ENCODE data around the gene PSMC3IP. TPM values are rescaled to one million over a fixed set of nuclear protein-coding genes. Genes with fewer than 3 reads are reported as not detected.
A peak's percentile ranks its signal among the peaks of the same experiment; 100 is the strongest.
"Not testable (repeated sequence)": the region's sequence is repeated elsewhere in the genome, so short reads cannot be mapped to it uniquely, and the experiment has no call there.

PSMC3IP gene
- polyA plus RNA-seq, 1 donor (not counting 4 experiments of a cell fraction or from before 2014, with no cell fraction given): 7.7 TPM

DNA sequence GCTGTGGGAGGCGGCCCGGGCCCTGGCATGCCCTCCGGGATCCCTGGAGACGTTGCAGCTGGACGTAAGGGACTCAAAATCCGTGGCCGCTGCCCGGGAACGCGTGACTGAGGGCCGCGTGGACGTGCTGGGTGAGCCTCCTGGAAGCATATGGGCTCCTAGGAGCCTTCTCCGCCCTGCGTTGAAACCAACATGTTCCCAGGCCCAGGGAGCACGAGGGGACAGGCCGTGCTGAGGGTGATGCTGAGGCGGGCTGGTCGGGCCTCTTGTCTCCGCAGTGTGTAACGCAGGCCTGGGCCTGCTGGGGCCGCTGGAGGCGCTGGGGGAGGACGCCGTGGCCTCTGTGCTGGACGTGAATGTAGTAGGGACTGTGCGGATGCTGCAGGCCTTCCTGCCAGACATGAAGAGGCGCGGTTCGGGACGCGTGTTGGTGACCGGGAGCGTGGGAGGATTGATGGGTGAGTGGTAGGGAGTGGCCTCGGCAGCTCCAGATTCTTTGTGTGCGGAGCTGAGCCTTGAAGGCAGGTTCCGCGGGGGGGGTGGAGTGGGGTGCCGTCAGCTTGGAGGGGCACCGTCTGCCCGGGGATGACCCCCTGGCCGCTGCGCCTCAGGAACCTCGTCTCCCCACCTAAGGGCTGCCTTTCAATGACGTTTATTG lies 24.2 kb downstream of the PSMC3IP start:
- dilution Hi-C loops (cut with MboI; ENCODE audit: extremely low pct_ligation_motif_present, low sequenced_read_pairs): no loop called here
- TF ChIP-seq, protein P1, sequence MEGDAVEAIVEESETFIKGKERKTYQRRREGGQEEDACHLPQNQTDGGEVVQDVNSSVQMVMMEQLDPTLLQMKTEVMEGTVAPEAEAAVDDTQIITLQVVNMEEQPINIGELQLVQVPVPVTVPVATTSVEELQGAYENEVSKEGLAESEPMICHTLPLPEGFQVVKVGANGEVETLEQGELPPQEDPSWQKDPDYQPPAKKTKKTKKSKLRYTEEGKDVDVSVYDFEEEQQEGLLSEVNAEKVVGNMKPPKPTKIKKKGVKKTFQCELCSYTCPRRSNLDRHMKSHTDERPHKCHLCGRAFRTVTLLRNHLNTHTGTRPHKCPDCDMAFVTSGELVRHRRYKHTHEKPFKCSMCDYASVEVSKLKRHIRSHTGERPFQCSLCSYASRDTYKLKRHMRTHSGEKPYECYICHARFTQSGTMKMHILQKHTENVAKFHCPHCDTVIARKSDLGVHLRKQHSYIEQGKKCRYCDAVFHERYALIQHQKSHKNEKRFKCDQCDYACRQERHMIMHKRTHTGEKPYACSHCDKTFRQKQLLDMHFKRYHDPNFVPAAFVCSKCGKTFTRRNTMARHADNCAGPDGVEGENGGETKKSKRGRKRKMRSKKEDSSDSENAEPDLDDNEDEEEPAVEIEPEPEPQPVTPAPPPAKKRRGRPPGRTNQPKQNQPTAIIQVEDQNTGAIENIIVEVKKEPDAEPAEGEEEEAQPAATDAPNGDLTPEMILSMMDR (optimal IDR thresholded peaks at IDR 0.05 in 1 of 3, IDR thresholded peaks at IDR 0.05 in 1 of 3, conservative IDR thresholded peaks at IDR 0.05 in 1 of 3; ENCODE audit: extremely low read depth in 1 of 3, insufficient read depth in 2 of 3, low read length in 3 of 3): peak; percentile 51 to 58 (median 51)
- no peak for TF ChIP-seq EZH2 (IDR thresholded peaks at IDR 0.05; ENCODE audit: low read length)
- DNase-seq (ENCODE audit: low read depth, low spot score) (no peak), FAIRE-seq (no peak)
- Histone ChIP-seq H3K4me2 (ENCODE audit: control insufficient read depth, extremely low read depth, insufficient read depth, low read depth, low read length) (peak overlapping the region; percentile 86), H3K36me3 (ENCODE audit: control insufficient read depth in 2 of 2, extremely low read depth in 1 of 2, insufficient read depth in 2 of 2, low read length in 2 of 2) (no peaks in the 10 kb centered on the region), H2AFZ (ENCODE audit: control insufficient read depth, low read length) (peak overlapping the region; percentile 63), H3K79me2 (ENCODE audit: control insufficient read depth, insufficient read depth, low read length) (peaks cover 13% of the 10 kb centered on the region), H3K27me3 (ENCODE audit: control insufficient read depth, extremely low read depth, insufficient read depth, low read length) (no peaks in the 10 kb centered on the region), H3K9me1 (ENCODE audit: control insufficient read depth, extremely low read depth, insufficient read depth, low read length) (no peaks in the 10 kb centered on the region), H3K4me3 (ENCODE audit: control insufficient read depth in 2 of 3, extremely low read depth in 1 of 3, insufficient read depth in 2 of 3, low read depth in 1 of 3, low read length in 3 of 3) (peak overlapping the region; percentile 71 to 82 (median 80)), H3K27ac (ENCODE audit: control insufficient read depth, insufficient read depth, low read length) (peak overlapping the region; percentile 54), H3K9me3 (ENCODE audit: control insufficient read depth, low read depth, low read length) (no peaks in the 10 kb centered on the region), H3K4me1 (ENCODE audit: control insufficient read depth, extremely low read depth, insufficient read depth, low read length) (peaks cover 22% of the 10 kb centered on the region), H4K20me1 (ENCODE audit: control insufficient read depth, extremely low read depth, insufficient read depth, low read length) (no peaks in the 10 kb centered on the region), H3K9ac (ENCODE audit: control insufficient read depth, extremely low read depth, insufficient read depth, low read length) (peak overlapping the region; percentile 78)

DNA sequence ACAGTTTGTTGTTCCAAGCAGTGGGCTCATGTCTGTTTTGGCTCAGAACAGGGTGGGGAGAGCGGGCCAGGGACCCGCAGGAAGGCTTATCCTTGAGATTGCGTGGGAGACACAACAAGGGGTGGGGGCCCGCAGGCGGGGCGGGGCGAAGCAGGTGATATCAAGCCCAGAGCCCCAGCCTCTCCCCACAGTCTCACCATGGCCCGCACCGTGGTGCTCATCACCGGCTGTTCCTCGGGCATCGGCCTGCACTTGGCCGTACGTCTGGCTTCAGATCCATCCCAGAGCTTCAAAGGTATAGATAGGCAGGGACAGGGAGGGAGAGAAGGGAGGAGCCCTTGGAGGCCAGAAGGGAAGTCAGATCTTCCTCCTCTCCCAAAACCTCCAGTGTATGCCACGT lies 24.8 kb downstream of the PSMC3IP start, which contains the start of gene HSD17B1:
Gene HSD17B1, plus strand, starts transcription at position 188 of the 400 bp plus-strand sequence. Its CDS starts 11 bp downstream, at position 199.
- dilution Hi-C loops (cut with MboI; ENCODE audit: extremely low pct_ligation_motif_present, low sequenced_read_pairs); H3K9me1 ChIP-seq (ENCODE audit: control insufficient read depth, extremely low read depth, insufficient read depth, low read length); H3K9me3 ChIP-seq (ENCODE audit: control insufficient read depth, low read depth, low read length); H3K27me3 ChIP-seq (ENCODE audit: control insufficient read depth, extremely low read depth, insufficient read depth, low read length); DNase-seq (ENCODE audit: low read depth, low spot score); FAIRE-seq; H4K20me1 ChIP-seq (ENCODE audit: control insufficient read depth, extremely low read depth, insufficient read depth, low read length); H3K36me3 ChIP-seq (ENCODE audit: control insufficient read depth in 2 of 2, extremely low read depth in 1 of 2, insufficient read depth in 2 of 2, low read length in 2 of 2): not testable (repeated sequence)
- Histone ChIP-seq H3K4me2 (ENCODE audit: control insufficient read depth, extremely low read depth, insufficient read depth, low read depth, low read length) (peak within 1 kb of the TSS; percentile 86), H3K9ac (ENCODE audit: control insufficient read depth, extremely low read depth, insufficient read depth, low read length) (peak within 1 kb of the TSS; percentile 78), H3K4me3 (ENCODE audit: control insufficient read depth in 2 of 3, extremely low read depth in 1 of 3, insufficient read depth in 2 of 3, low read depth in 1 of 3, low read length in 3 of 3) (peak within 1 kb of the TSS; percentile 71 to 82 (median 80)), H3K4me1 (ENCODE audit: control insufficient read depth, extremely low read depth, insufficient read depth, low read length) (peaks cover 25% of the 10 kb centered on the region), H2AFZ (ENCODE audit: control insufficient read depth, low read length) (peak within 1 kb of the TSS; percentile 63), H3K79me2 (ENCODE audit: control insufficient read depth, insufficient read depth, low read length) (peaks cover 13% of the 10 kb centered on the region), H3K27ac (ENCODE audit: control insufficient read depth, insufficient read depth, low read length) (peak within 1 kb of the TSS; percentile 54)
